A549 (cell line): ENCODE results near the gene CYP4Z1.
"Not testable (repeated sequence)": the region's sequence is repeated elsewhere in the genome, so short reads cannot be mapped to it uniquely, and the experiment has no call there.

Experiments
- JUN ChIP-seq, 2 experiments: fragments of >200 bp; sonication (Bioruptor Twin); formaldehyde crosslinking; IDR thresholded peaks; 2 replicates in 1 of 2; 3 replicates in 1 of 2; pipeline ENCODE4 v1.6.1; 2016 to 2017
- KDM1A ChIP-seq: fragments of 200-600 bp; sonication (generic); IDR thresholded peaks from 2 replicates; pipeline ENCODE4 v1.6.1; 2016; ENCODE audit warnings: low read depth, mild to moderate bottlenecking
- MAFK ChIP-seq: fragments of 450-650 bp; IDR thresholded peaks from 2 replicates; pipeline ENCODE4 v1.6.1; 2014; ENCODE audit not compliant: partially characterized antibody
- PHF8 ChIP-seq: fragments of 200-600 bp; sonication (generic); IDR thresholded peaks from 2 replicates; pipeline ENCODE4 v1.6.1; 2016; ENCODE audit warnings: low read depth, mild to moderate bottlenecking, antibody characterized with exemption, moderate library complexity, borderline replicate concordance
- POLR2A ChIP-seq: IDR thresholded peaks from 2 replicates; pipeline ENCODE4 v1.6.1; 2012; ENCODE audit warnings: mild to moderate bottlenecking, low read length
- RAD21 ChIP-seq, 2 experiments: fragments of >200 bp in 1 of 2; sonication (Bioruptor Twin) in 1 of 2; formaldehyde crosslinking in 1 of 2; IDR thresholded peaks in 1 of 2; conservative IDR thresholded peaks in 1 of 2; 2 replicates in 1 of 2; 3 replicates in 1 of 2; pipeline ENCODE4 v1.6.1; 2012 to 2018; ENCODE audit warnings: inconsistent platforms in 1 of 2
- RCOR1 ChIP-seq: fragments of 150-350 bp; IDR thresholded peaks from 2 replicates; pipeline ENCODE4 v1.6.1; 2014; ENCODE audit warnings: antibody characterized with exemption, low read length, low read depth
- ZC3H11A ChIP-seq: fragments of 450-650 bp; IDR thresholded peaks from 2 replicates; pipeline ENCODE4 v1.6.1; 2014; ENCODE audit warnings: antibody characterized with exemption, mild to moderate bottlenecking
- TF ChIP-seq, protein P1 (sequence below): fragments of 150-350 bp; IDR thresholded peaks from 2 replicates; pipeline ENCODE4 v1.6.1; 2014; ENCODE audit warnings: low read depth, mild to moderate bottlenecking, low read length
- TF ChIP-seq, protein P2 (sequence below): fragments of >200 bp; sonication (Bioruptor Twin); formaldehyde crosslinking; IDR thresholded peaks from 3 replicates; pipeline ENCODE4 v1.5.1; 2016
- TF ChIP-seq, protein P3 (sequence below): IDR thresholded peaks from 2 replicates; pipeline ENCODE4 v1.6.1; 2012
- TF ChIP-seq, protein P4 (sequence below): fragments of 200-600 bp; sonication (generic); IDR thresholded peaks from 2 replicates; pipeline ENCODE4 v1.6.1; 2016; ENCODE audit warnings: antibody characterized with exemption, mild to moderate bottlenecking, moderate library complexity
- TF ChIP-seq, protein P5 (sequence below): fragments of 450-650 bp; IDR thresholded peaks from 2 replicates; pipeline ENCODE4 v1.6.1; 2014; ENCODE audit warnings: antibody characterized with exemption

DNA sequence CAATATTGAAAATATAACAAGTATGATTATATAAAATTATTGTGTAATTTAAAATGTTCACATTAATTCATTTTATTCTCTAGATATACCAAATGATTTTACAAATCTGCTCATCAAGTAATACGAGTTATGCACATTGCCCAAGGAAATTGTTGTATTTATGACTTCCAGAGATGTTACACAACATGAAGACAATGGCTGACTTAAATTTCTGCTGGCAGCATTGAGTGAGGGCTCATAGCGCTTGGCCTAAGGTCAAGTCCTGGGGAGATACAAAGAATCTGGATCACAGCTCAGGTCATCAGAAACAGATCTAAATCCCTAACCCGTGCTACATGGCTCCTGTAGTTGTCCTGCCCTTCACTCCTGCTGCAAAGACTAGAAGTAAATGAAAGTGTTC, 73.3 kb downstream of the CYP4Z1 start:
- TF ChIP-seq, protein P1, sequence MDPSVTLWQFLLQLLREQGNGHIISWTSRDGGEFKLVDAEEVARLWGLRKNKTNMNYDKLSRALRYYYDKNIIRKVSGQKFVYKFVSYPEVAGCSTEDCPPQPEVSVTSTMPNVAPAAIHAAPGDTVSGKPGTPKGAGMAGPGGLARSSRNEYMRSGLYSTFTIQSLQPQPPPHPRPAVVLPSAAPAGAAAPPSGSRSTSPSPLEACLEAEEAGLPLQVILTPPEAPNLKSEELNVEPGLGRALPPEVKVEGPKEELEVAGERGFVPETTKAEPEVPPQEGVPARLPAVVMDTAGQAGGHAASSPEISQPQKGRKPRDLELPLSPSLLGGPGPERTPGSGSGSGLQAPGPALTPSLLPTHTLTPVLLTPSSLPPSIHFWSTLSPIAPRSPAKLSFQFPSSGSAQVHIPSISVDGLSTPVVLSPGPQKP = not testable (repeated sequence)
- TF ChIP-seq, protein P2, sequence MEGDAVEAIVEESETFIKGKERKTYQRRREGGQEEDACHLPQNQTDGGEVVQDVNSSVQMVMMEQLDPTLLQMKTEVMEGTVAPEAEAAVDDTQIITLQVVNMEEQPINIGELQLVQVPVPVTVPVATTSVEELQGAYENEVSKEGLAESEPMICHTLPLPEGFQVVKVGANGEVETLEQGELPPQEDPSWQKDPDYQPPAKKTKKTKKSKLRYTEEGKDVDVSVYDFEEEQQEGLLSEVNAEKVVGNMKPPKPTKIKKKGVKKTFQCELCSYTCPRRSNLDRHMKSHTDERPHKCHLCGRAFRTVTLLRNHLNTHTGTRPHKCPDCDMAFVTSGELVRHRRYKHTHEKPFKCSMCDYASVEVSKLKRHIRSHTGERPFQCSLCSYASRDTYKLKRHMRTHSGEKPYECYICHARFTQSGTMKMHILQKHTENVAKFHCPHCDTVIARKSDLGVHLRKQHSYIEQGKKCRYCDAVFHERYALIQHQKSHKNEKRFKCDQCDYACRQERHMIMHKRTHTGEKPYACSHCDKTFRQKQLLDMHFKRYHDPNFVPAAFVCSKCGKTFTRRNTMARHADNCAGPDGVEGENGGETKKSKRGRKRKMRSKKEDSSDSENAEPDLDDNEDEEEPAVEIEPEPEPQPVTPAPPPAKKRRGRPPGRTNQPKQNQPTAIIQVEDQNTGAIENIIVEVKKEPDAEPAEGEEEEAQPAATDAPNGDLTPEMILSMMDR = not testable (repeated sequence)
- TF ChIP-seq MAFK; RAD21 (conservative IDR thresholded peaks at IDR 0.05 in 1 of 2, IDR thresholded peaks at IDR 0.05 in 1 of 2); KDM1A; JUN (IDR thresholded peaks at IDR 0.05); PHF8; POLR2A; RCOR1; ZC3H11A: not testable (repeated sequence)
- TF ChIP-seq, protein P3, sequence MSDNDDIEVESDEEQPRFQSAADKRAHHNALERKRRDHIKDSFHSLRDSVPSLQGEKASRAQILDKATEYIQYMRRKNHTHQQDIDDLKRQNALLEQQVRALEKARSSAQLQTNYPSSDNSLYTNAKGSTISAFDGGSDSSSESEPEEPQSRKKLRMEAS = not testable (repeated sequence)
- TF ChIP-seq, protein P4, sequence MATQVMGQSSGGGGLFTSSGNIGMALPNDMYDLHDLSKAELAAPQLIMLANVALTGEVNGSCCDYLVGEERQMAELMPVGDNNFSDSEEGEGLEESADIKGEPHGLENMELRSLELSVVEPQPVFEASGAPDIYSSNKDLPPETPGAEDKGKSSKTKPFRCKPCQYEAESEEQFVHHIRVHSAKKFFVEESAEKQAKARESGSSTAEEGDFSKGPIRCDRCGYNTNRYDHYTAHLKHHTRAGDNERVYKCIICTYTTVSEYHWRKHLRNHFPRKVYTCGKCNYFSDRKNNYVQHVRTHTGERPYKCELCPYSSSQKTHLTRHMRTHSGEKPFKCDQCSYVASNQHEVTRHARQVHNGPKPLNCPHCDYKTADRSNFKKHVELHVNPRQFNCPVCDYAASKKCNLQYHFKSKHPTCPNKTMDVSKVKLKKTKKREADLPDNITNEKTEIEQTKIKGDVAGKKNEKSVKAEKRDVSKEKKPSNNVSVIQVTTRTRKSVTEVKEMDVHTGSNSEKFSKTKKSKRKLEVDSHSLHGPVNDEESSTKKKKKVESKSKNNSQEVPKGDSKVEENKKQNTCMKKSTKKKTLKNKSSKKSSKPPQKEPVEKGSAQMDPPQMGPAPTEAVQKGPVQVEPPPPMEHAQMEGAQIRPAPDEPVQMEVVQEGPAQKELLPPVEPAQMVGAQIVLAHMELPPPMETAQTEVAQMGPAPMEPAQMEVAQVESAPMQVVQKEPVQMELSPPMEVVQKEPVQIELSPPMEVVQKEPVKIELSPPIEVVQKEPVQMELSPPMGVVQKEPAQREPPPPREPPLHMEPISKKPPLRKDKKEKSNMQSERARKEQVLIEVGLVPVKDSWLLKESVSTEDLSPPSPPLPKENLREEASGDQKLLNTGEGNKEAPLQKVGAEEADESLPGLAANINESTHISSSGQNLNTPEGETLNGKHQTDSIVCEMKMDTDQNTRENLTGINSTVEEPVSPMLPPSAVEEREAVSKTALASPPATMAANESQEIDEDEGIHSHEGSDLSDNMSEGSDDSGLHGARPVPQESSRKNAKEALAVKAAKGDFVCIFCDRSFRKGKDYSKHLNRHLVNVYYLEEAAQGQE = not testable (repeated sequence)
- TF ChIP-seq, protein P5, sequence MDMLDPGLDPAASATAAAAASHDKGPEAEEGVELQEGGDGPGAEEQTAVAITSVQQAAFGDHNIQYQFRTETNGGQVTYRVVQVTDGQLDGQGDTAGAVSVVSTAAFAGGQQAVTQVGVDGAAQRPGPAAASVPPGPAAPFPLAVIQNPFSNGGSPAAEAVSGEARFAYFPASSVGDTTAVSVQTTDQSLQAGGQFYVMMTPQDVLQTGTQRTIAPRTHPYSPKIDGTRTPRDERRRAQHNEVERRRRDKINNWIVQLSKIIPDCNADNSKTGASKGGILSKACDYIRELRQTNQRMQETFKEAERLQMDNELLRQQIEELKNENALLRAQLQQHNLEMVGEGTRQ = not testable (repeated sequence)
